Activated CD8-positive, alpha-beta T cell treated with anti-CD3 and anti-CD28 coated beads, Interleukin-2, amount 10 ng/mL, durations not matched to agents 7 days and 5 days (primary cell): ENCODE data around the gene SNTG2. TPM values are rescaled to one million over a fixed set of nuclear protein-coding genes. Genes with fewer than 3 reads are reported as not detected.

Source experiments
- ATAC-seq: fragments of 150-1000 bp; cut with Tn5 transposase; one replicate; pipeline ENCODE4 v1.10.0; 2021; ENCODE audit warnings: moderate library complexity
- CTCF ChIA-PET: fragments of 350-600 bp; sonication (Branson Sonifier 250); formaldehyde crosslinking; loops from one replicate; lab custom pipeline; 2021; ENCODE audit warnings: antibody characterized with exemption; lab: Charles Lee
- POLR2A ChIA-PET: fragments of 350-600 bp; sonication (Branson Sonifier 250); formaldehyde crosslinking; loops from one replicate; lab custom pipeline; 2021; ENCODE audit warnings: antibody characterized with exemption; lab: Charles Lee
- DNase-seq: peaks from one replicate; pipeline ENCODE4 v3.0.0-alpha.2; 2020
- H3K27ac Mint-ChIP-seq: one replicate; pipeline ENCODE4 v1.8.0; 2021; ENCODE audit warnings: mild to moderate bottlenecking, mixed read lengths
- H3K27me3 Mint-ChIP-seq: one replicate; pipeline ENCODE4 v1.8.0; 2021; ENCODE audit warnings: low read depth, mixed read lengths
- H3K36me3 Mint-ChIP-seq: one replicate; pipeline ENCODE4 v1.8.0; 2021; ENCODE audit warnings: low read depth, mixed read lengths
- H3K4me1 Mint-ChIP-seq: one replicate; pipeline ENCODE4 v1.8.0; 2021; ENCODE audit warnings: low read depth, mixed read lengths
- H3K4me3 Mint-ChIP-seq: one replicate; pipeline ENCODE4 v1.8.0; 2021; ENCODE audit warnings: mild to moderate bottlenecking, mixed read lengths
- H3K9me3 Mint-ChIP-seq: one replicate; pipeline ENCODE4 v1.8.0; 2022; ENCODE audit warnings: mixed read lengths; ENCODE audit not compliant: insufficient read depth
- total RNA-seq, 2 experiments: library from RNA; stranded (reverse); gene quantifications; one replicate each; pipeline ENCODE4 v1.2.3, GENCODE V29; 2021

Gene SNTG2
- total RNA-seq, 2 experiments from 2014 or later, result 1.6 to 2.5 TPM

DNA sequence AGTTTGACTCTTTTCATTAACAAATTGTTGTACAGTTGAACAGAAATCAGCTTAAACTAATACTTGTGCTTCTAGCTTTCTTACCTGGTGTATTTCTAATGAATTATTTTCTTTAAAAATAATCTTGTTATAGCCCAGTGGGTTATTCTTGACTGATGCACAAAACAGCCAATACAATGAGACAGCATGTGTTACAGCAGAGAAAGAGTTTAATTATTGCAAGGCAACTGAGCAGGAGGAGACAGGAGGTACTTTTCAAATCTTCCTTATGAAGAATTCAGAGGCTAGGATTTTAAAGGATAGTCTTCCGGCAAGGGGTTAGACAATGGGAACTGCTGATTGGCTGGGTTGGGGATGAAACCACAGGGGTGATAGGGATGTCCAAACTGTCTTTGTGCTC lies 398.1 kb downstream of the SNTG2 start:
- H3K9me3 Mint-ChIP-seq, result peaks cover 11% of the 10 kb centered on the region

GRCh38 chr2:1350111-1350510 lies 399.5 kb downstream of the SNTG2 start:
- POLR2A ChIA-PET, result no interaction called here
- DNase-seq (no peak), ATAC-seq (no peak)
- Mint-ChIP-seq H3K4me1 (no peaks in the 10 kb centered on the region), H3K4me3 (no peak overlapping the region), H3K27me3 (no peaks in the 10 kb centered on the region), H3K27ac (no peak overlapping the region), H3K36me3 (peaks cover 3% of the 10 kb centered on the region), H3K9me3 (peaks cover 11% of the 10 kb centered on the region)
- CTCF ChIA-PET, result no interaction called here

More for the DNA sequence above, 398.1 kb downstream of the SNTG2 start:
- peaks cover 3% of the 10 kb centered on the region for H3K36me3 Mint-ChIP-seq
- no peak overlapping the region for H3K27ac Mint-ChIP-seq
- no peaks in the 10 kb centered on the region for H3K27me3 Mint-ChIP-seq
- DNase-seq (no peak), ATAC-seq (no peak)
- H3K4me3 Mint-ChIP-seq, result no peak overlapping the region
- ChIA-PET POLR2A (interaction anchor here (0.7 kb wide), 1 partner anchor 586 kb away, joined by 3 read pairs; no protein-coding TSS in a partner anchor), CTCF (no interaction called here)
- H3K4me1 Mint-ChIP-seq, result no peaks in the 10 kb centered on the region

- ChIA-PET CTCF (no interaction called here), POLR2A (no interaction called here)
- Mint-ChIP-seq H3K4me1 (no peaks in the 10 kb centered on the region), H3K4me3 (no peak overlapping the region), H3K27me3 (no peaks in the 10 kb centered on the region), H3K9me3 (peaks cover 8% of the 10 kb centered on the region), H3K36me3 (peaks cover 3% of the 10 kb centered on the region), H3K27ac (no peak overlapping the region)
- DNase-seq (no peak), ATAC-seq (no peak)
Measured at GRCh38 chr2:1353124-1353523, 402.5 kb downstream of the SNTG2 start.

DNA sequence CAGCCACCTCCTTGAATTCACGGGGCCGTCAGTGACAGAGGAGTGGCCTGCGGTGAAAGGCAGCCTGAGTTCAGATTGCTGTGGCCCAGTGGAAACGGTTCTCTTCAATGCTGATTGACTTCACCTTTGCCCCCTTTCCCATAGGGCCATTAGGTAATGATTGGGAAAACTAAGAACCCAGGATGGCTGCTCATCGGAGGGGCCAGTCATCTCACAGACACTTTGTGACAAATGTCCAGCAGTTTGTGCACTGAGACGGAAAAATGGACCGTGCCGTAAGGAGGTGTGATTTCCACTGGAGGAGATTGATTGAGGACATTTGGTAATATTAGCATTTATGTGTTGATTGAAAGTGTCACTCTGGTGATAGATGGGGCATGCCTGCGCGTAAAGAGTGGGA lies 402.9 kb downstream of the SNTG2 start:
- Mint-ChIP-seq H3K4me1 (no peaks in the 10 kb centered on the region), H3K36me3 (peaks cover 3% of the 10 kb centered on the region), H3K27me3 (no peaks in the 10 kb centered on the region), H3K4me3 (no peak overlapping the region), H3K27ac (no peak overlapping the region), H3K9me3 (peaks cover 6% of the 10 kb centered on the region)
- CTCF ChIA-PET, result no interaction called here
- DNase-seq (no peak), ATAC-seq (no peak)
- POLR2A ChIA-PET, result no interaction called here

DNA sequence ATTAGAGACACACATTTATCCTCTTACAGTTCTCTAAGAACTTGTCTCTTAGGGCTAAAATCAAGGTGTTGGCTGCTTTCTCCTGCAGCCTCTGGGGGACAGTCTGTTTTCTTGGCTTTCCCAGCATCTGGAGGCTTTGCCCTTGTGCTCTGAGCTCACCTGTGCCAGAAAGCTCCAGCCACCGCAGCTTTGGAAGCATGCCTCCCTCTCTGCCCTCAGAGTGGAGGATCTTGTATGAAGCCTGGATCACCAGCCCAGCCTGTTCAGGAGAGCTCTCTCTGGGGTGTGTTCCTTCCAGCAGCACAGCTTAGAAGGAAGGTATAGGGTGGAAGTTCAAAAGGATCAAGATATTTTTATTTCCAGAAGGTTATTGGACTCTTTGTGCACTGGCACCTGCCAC lies 409.5 kb downstream of the SNTG2 start:
- peaks cover 12% of the 10 kb centered on the region for H3K9me3 Mint-ChIP-seq
- H3K36me3 Mint-ChIP-seq, result no peaks in the 10 kb centered on the region
- ChIA-PET CTCF (no interaction called here), POLR2A (no interaction called here)
- no peaks in the 10 kb centered on the region for H3K4me1 Mint-ChIP-seq
- H3K27ac Mint-ChIP-seq, result no peak overlapping the region
- no peak for DNase-seq
- no peak for ATAC-seq
- no peaks in the 10 kb centered on the region for H3K27me3 Mint-ChIP-seq
- no peak overlapping the region for H3K4me3 Mint-ChIP-seq

GRCh38 chr2:1360557-1361250 lies 410.1 kb downstream of the SNTG2 start:
- ATAC-seq (no peak), DNase-seq (no peak)
- H3K4me1 Mint-ChIP-seq, result no peaks in the 10 kb centered on the region
- no peak overlapping the region for H3K27ac Mint-ChIP-seq
- no peaks in the 10 kb centered on the region for H3K27me3 Mint-ChIP-seq
- ChIA-PET POLR2A (no interaction called here), CTCF (no interaction called here)
- H3K4me3 Mint-ChIP-seq, result no peak overlapping the region
- H3K36me3 Mint-ChIP-seq, result no peaks in the 10 kb centered on the region
- H3K9me3 Mint-ChIP-seq, result peaks cover 12% of the 10 kb centered on the region

- H3K36me3 Mint-ChIP-seq, result no peaks in the 10 kb centered on the region
- no peaks in the 10 kb centered on the region for H3K4me1 Mint-ChIP-seq
- POLR2A ChIA-PET, result no interaction called here
- no peak overlapping the region for H3K27ac Mint-ChIP-seq
- CTCF ChIA-PET, result no interaction called here
- DNase-seq, result no peak
- peaks cover 12% of the 10 kb centered on the region for H3K9me3 Mint-ChIP-seq
- H3K4me3 Mint-ChIP-seq, result no peak overlapping the region
- no peaks in the 10 kb centered on the region for H3K27me3 Mint-ChIP-seq
- ATAC-seq, result no peak
Measured at GRCh38 chr2:1363367-1363766, 412.7 kb downstream of the SNTG2 start.

DNA sequence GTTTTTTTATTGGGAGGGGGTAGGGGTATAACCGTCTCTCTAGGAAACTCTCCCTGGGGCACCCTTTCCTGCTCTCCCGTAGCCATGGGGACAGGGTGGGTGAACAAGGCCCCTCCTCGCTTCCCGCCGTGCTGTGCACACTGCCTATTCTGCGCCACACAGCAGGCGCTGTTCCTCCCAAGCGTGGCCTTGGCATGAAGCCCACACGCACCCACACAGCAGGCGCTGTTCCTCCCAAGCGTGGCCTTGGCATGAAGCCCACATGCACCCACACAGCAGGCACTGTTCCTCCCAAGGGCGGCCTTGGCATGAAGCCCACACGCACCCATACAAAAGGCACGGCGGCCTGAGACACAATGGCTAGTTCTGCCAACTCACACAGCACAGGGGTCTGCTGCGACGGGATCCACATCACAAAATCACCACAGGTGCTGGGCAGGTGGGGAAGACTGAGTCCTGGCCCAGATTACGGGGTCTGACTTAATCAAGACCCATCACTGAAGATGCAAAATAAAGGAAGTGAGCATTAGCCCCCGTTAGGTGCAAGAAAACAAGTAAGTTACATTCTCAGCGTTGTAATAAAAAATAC lies 416.0 kb downstream of the SNTG2 start:
- no peak for ATAC-seq
- no peaks in the 10 kb centered on the region for H3K4me1 Mint-ChIP-seq
- CTCF ChIA-PET, result no interaction called here
- H3K36me3 Mint-ChIP-seq, result no peaks in the 10 kb centered on the region
- H3K27ac Mint-ChIP-seq, result no peak overlapping the region
- POLR2A ChIA-PET, result no interaction called here
- no peak for DNase-seq
- H3K9me3 Mint-ChIP-seq, result peaks cover 8% of the 10 kb centered on the region
- H3K4me3 Mint-ChIP-seq, result no peak overlapping the region
- H3K27me3 Mint-ChIP-seq, result no peaks in the 10 kb centered on the region

DNA sequence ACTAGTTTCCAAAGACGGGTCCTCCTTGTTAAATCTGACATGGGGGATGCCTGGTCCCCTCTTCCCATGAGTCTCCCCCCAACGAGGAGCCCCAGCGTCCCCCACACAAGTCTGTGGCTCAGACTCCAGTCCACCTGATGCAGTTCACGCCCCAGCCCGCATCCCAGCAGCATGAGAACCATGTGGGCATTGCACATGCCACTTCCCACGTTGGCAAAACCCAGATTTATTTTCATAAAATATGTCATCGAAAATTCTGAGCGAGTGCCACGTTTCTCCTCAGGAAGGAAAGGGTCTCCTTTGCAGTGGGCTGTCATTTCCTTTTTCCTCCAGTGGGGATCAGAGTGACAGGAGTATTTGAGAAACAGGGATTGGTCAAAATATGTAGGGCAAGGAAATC lies 417.0 kb downstream of the SNTG2 start:
- Mint-ChIP-seq H3K4me3 (no peak overlapping the region), H3K36me3 (no peaks in the 10 kb centered on the region), H3K27ac (no peak overlapping the region), H3K9me3 (peaks cover 8% of the 10 kb centered on the region), H3K4me1 (no peaks in the 10 kb centered on the region), H3K27me3 (no peaks in the 10 kb centered on the region)
- ChIA-PET POLR2A (no interaction called here), CTCF (no interaction called here)
- ATAC-seq, result no peak
- no peak for DNase-seq

DNA sequence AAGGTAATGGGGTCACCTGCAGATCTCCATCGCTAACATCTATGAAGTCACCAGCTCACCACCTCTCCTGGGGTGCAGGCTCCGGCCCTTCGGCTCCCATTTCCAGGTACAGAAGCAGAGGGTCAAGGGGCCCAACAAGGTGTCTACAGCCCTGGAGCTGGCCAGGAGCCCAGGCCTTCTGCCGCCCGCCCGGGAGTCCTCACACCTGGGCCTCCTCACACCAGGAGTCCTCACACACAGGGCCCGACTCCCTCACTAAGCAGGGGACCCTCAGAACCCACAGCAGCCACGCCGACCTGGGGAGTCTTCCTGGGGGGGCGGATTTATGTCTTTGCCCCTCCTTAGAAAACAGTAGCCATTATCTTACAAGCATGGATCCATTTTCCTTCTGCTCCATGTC lies 419.3 kb downstream of the SNTG2 start:
- Mint-ChIP-seq H3K36me3 (no peaks in the 10 kb centered on the region), H3K9me3 (no peaks in the 10 kb centered on the region), H3K27ac (no peak overlapping the region), H3K27me3 (no peaks in the 10 kb centered on the region), H3K4me1 (no peaks in the 10 kb centered on the region), H3K4me3 (no peak overlapping the region)
- ChIA-PET CTCF (no interaction called here), POLR2A (no interaction called here)
- no peak for ATAC-seq
- no peak for DNase-seq

DNA sequence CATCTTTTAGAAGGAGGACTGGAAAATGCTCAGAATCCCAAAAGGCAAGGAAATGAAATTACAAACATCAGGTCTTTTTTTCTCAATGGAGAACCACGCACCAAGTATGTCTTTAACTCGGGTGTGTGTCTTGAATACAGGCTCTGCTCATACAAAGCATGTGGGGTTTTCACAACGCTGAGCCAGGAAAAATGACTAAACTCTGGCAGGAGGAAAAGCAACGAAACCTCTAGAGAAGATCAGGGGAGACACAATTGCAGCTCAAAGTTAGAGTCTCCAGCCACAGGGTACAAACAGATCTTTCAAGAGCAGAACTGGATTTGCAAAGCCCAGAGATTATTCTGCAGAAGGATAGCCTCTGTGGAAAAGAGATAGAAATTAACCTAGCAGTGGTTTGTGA lies 419.8 kb downstream of the SNTG2 start:
- H3K27me3 Mint-ChIP-seq, result no peaks in the 10 kb centered on the region
- no peak for ATAC-seq
- DNase-seq, result no peak

DNA sequence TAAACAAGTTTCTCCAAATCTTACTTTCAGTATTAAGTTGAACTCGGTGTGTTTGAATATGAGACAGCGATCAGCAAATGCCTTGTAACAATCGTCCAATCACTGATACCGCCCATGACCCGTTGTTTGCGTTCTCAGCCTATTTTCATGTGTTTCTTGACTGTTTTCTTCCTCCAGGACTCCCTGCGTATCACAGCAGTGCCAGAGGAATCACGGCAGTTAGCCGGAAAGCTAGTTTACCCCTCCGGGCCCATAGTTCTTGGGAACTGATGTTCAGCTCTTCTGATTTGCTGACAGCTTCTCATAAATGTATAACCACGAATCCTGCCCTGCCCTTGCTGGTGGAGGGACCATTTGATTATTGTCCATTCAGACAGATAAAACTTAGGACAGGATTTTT lies 420.4 kb downstream of the SNTG2 start:
- H3K27me3 Mint-ChIP-seq, result no peaks in the 10 kb centered on the region
- no peak overlapping the region for H3K27ac Mint-ChIP-seq

More for the DNA sequence above, 419.8 kb downstream of the SNTG2 start:
- Mint-ChIP-seq H3K36me3 (no peaks in the 10 kb centered on the region), H3K4me3 (no peak overlapping the region), H3K4me1 (no peaks in the 10 kb centered on the region), H3K27ac (no peak overlapping the region), H3K9me3 (no peaks in the 10 kb centered on the region)
- POLR2A ChIA-PET, result no interaction called here
- CTCF ChIA-PET, result no interaction called here

More for the DNA sequence above, 420.4 kb downstream of the SNTG2 start:
- Mint-ChIP-seq H3K4me1 (no peaks in the 10 kb centered on the region), H3K36me3 (no peaks in the 10 kb centered on the region), H3K4me3 (no peak overlapping the region), H3K9me3 (no peaks in the 10 kb centered on the region)
- DNase-seq (no peak), ATAC-seq (no peak)
- ChIA-PET CTCF (no interaction called here), POLR2A (no interaction called here)
